Measurements from ENCODE around the gene NDRG4. TPM values are rescaled to one million over a fixed set of nuclear protein-coding genes. Genes with fewer than 3 reads are reported as not detected.

NDRG4 gene
- total and polyA plus RNA-seq, 2 of the 13 experiments (the other 11 are each of a cell fraction or from before 2014, with no cell fraction given), result 1.7 to 2.7 TPM

DNA sequence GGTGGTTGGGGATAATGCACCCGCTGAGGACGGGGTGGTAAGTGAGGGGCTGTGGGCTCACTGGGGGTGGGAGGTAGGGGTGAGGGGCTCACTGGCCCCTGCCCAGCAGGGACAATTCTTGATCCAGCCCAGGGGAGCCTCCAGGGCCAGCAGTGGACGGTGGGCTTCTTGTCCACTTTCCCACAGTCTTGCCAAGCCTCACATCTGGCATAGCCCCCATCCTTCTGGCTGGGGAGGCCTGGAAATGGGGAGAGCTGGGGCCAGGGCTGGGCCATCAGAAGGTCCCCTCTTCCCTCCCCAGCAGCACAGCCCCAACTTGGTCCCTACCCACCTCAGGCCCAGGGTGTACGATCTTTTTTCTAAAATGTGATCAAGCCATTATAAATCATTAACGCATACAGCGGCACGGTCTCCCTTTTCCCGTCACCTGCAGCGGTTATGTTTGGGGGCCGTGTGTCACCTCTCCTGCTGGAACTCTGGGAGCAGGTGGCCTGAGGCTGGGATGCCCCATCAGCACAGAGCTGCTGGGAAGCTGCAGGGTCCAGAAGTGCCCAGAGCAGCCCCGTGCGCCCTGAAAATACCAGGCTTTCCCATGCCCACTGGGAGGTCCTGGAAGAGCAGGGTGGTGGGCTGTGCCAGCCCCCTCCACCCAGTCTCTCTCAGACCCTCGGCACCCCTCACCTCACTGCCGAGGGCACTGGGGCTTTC, 8.2 kb downstream of the NDRG4 start:
- no peak overlapping the region for H2AFZ ChIP-seq (ENCODE audit: low read length)
- H3K4me2 ChIP-seq (ENCODE audit: low read depth, low read length), result no peak overlapping the region
- BruUV-seq (replicated peaks), result no TSS peak
- no peak overlapping the region for H3K9ac ChIP-seq (ENCODE audit: insufficient read depth, low read depth, low read length)
- peaks cover 14% of the 10 kb centered on the region; the same call in 1 of the 2 replicates for H3K4me1 ChIP-seq (ENCODE audit: insufficient read depth, low read length)
- WGBS (ENCODE audit: low lambda C conversion rate), result 58% methylated on average over 11 of the region's 14 CpGs
- no peaks in the 10 kb centered on the region for H3K36me3 ChIP-seq (replicated peaks in 1 of 2; ENCODE audit: control insufficient read depth in 1 of 2, insufficient read depth in 2 of 2, low read length in 2 of 2)
- FAIRE-seq (no peak), DNase-seq (ENCODE audit: low spot score) (no peak), ATAC-seq (no peak)
- no peak for TF ChIP-seq ZNF530 (CRISPR knock-in tag; IDR thresholded peaks at IDR 0.05; ENCODE audit: low read depth)
- TF ChIP-seq CREB3 (CRISPR knock-in tag; IDR thresholded peaks at IDR 0.05), result no peak
- TF ChIP-seq HNF1A (IDR thresholded peaks at IDR 0.05; ENCODE audit: low read depth), result no peak
- TF ChIP-seq HNF1A (CRISPR knock-in tag; IDR thresholded peaks at IDR 0.05; ENCODE audit: borderline replicate concordance), result no peak; the same call in 1 of the 2 replicates
- no peak for TF ChIP-seq AHR (CRISPR knock-in tag; IDR thresholded peaks at IDR 0.05)
- no peak for TF ChIP-seq ZNF549 (CRISPR knock-in tag; IDR thresholded peaks at IDR 0.05)
- no peak for TF ChIP-seq EHMT2 (IDR thresholded peaks at IDR 0.05; ENCODE audit: borderline replicate concordance, low read depth, low read length)
- no peak for TF ChIP-seq ZFP62 (CRISPR knock-in tag; IDR thresholded peaks at IDR 0.05)
- TF ChIP-seq, protein P1, sequence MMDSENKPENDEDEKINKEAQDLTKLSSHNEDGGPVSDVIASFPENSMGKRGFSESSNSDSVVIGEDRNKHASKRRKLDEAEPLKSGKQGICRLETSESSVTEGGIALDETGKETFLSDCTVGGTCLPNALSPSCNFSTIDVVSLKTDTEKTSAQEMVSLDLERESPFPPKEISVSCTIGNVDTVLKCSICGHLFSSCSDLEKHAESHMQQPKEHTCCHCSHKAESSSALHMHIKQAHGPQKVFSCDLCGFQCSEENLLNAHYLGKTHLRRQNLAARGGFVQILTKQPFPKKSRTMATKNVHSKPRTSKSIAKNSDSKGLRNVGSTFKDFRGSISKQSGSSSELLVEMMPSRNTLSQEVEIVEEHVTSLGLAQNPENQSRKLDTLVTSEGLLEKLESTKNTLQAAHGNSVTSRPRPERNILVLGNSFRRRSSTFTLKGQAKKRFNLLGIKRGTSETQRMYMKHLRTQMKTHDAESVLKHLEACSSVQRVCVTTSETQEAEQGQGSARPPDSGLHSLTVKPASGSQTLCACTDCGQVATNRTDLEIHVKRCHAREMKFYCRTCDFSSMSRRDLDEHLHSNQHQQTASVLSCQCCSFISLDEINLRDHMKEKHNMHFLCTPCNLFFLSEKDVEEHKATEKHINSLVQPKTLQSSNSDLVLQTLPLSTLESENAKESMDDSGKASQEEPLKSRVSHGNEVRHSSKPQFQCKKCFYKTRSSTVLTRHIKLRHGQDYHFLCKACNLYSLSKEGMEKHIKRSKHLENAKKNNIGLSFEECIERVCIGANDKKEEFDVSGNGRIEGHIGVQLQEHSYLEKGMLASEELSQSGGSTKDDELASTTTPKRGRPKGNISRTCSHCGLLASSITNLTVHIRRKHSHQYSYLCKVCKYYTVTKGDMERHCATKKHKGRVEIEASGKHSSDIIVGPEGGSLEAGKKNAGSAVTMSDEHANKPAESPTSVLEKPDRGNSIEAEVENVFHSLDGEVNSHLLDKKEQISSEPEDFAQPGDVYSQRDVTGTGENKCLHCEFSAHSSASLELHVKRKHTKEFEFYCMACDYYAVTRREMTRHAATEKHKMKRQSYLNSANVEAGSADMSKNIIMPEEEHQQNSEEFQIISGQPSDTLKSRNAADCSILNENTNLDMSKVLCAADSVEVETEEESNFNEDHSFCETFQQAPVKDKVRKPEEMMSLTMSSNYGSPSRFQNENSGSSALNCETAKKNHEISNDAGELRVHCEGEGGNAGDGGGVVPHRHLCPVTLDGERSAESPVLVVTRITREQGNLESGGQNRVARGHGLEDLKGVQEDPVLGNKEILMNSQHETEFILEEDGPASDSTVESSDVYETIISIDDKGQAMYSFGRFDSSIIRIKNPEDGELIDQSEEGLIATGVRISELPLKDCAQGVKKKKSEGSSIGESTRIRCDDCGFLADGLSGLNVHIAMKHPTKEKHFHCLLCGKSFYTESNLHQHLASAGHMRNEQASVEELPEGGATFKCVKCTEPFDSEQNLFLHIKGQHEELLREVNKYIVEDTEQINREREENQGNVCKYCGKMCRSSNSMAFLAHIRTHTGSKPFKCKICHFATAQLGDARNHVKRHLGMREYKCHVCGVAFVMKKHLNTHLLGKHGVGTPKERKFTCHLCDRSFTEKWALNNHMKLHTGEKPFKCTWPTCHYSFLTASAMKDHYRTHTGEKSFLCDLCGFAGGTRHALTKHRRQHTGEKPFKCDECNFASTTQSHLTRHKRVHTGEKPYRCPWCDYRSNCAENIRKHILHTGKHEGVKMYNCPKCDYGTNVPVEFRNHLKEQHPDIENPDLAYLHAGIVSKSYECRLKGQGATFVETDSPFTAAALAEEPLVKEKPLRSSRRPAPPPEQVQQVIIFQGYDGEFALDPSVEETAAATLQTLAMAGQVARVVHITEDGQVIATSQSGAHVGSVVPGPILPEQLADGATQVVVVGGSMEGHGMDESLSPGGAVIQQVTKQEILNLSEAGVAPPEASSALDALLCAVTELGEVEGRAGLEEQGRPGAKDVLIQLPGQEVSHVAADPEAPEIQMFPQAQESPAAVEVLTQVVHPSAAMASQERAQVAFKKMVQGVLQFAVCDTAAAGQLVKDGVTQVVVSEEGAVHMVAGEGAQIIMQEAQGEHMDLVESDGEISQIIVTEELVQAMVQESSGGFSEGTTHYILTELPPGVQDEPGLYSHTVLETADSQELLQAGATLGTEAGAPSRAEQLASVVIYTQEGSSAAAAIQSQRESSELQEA (CRISPR knock-in tag; IDR thresholded peaks at IDR 0.05; ENCODE audit: not compliant biosample characterization), result no peak
- TF ChIP-seq ZNF589 (CRISPR knock-in tag; conservative IDR thresholded peaks at IDR 0.05), result no peak
- in situ Hi-C loops (cut with HindIII; ENCODE audit: extremely low pct_ligation_motif_present, low pct_unique_long_range_greater_than_20kb) (loop anchor here (10.0 kb wide), 1 partner anchor 227 kb away; the partner anchor contains the start of gene GOT2), intact Hi-C loops (cut with micrococcal nuclease; ENCODE audit: unreplicated experiment) (no loop called here)
- no peaks in the 10 kb centered on the region; a peak in 1 of 5 replicates for H3K27me3 ChIP-seq (ENCODE audit: control insufficient read depth in 1 of 2, insufficient read depth in 2 of 2, low read length in 2 of 2)
- H3K4me3 ChIP-seq (replicated peaks in 1 of 3; ENCODE audit: insufficient read depth in 1 of 3, low read depth in 2 of 3, low read length in 3 of 3), result no peak overlapping the region
- CTCF ChIA-PET (ENCODE audit: low intra/inter-chr PET ratio, low total read pairs), result no interaction called here
- POLR2A ChIA-PET, result interaction anchor here (0.5 kb wide), 1 partner anchor 193 kb away, joined by 4 read pairs; no protein-coding TSS in a partner anchor
- no peaks in the 10 kb centered on the region for H3K9me3 ChIP-seq (ENCODE audit: low read length)
- H3K27ac ChIP-seq (ENCODE audit: extremely low read length, insufficient read depth, low read length), result no peak overlapping the region
- H4K20me1 ChIP-seq (ENCODE audit: insufficient read depth, low read length), result no peaks in the 10 kb centered on the region
- H3K79me2 ChIP-seq (ENCODE audit: insufficient read depth, low read length), result no peaks in the 10 kb centered on the region
